ENCODE data around the gene POC1A.

POC1A gene

DNA sequence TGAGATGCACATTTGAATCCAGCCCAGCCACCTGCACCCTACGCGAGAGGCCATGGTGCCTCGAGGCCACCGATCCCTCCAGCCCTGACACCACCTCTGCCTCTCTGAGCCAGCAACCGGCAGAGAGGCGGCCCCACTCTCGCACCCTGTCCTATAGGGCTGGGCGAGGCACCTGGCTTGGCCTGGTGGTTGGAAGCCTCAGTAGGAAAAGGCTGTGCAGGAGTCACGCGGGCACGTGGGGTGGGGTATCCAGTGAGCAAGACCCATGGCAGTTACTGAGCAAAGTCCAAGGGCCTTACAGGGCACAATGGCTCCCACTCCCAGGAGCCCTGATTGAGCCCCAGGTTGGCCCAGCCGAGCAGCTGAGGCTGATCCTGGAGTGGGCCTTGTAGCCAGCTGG is 85.5 kb downstream of the POC1A start:
- DNase-seq (ENCODE audit: low read depth in 1 of 2, low spot score in 1 of 2): no peak

GRCh38 chr3:52068055-52068571 is 86.1 kb downstream of the POC1A start:
- DNase-seq (ENCODE audit: low read depth in 1 of 2, low spot score in 1 of 2): no peak

DNA sequence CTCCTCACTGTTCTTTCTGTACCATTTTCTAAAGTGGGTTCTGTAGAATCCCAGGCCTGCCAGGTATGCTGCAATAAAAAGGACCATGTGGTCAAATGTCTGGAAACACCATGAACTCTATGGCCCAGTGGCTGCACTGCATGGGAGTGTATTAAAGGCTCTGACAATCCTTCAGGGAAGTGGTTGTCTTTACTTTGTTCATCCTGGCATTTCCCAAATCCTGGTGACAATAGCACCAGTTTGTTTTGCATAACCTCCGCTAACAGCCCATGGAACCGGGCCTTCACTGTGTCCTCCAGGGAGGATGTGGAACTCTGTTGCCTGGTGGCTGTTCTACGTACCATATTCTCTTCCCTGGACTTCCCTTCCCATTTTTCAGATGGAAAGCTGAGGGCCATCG is 86.7 kb downstream of the POC1A start:
- no peak for DNase-seq (ENCODE audit: low read depth in 1 of 2, low spot score in 1 of 2)

- no peak for DNase-seq (ENCODE audit: low read depth in 1 of 2, low spot score in 1 of 2)
Observed at GRCh38 chr3:52067046-52067445, 87.2 kb downstream of the POC1A start.

DNA sequence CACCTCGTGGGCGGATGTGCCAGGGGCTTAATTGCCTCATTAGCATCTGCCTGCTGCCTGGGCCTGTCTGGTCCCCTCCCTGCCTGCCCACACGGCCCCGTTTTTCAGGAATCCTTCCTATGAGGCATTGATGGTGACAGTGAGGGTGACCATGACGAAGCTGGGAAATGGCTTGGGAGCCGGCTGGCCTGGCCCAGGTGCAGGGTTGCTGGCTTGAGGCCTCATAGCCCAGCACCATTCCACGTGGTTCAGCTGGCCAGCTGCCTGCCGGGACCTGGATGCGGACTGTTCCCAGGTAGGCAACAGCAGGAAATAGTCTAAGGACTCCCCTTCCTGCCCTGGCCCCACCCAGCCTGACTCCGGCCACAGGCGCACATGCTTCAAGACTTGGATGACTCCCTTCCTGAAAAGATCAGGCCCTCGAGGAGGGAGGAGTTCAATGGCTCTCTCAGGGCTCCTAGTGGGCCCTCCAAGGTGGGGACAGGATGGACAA is 88.9 kb downstream of the POC1A start:
- DNase-seq (ENCODE audit: low read depth in 1 of 2, low spot score in 1 of 2): no peak

GRCh38 chr3:52064561-52064960 is 89.7 kb downstream of the POC1A start:
- no peak for DNase-seq (ENCODE audit: low read depth in 1 of 2, low spot score in 1 of 2)

- DNase-seq (ENCODE audit: low read depth in 1 of 2, low spot score in 1 of 2): no peak
Observed at GRCh38 chr3:52063026-52063723, 91.0 kb downstream of the POC1A start.

GRCh38 chr3:52062505-52062904 is 91.7 kb downstream of the POC1A start:
- DNase-seq (ENCODE audit: low read depth in 1 of 2, low spot score in 1 of 2): no peak

- no peak for DNase-seq (ENCODE audit: low read depth in 1 of 2, low spot score in 1 of 2)
Observed at GRCh38 chr3:52061121-52061910, 92.9 kb downstream of the POC1A start.

DNA sequence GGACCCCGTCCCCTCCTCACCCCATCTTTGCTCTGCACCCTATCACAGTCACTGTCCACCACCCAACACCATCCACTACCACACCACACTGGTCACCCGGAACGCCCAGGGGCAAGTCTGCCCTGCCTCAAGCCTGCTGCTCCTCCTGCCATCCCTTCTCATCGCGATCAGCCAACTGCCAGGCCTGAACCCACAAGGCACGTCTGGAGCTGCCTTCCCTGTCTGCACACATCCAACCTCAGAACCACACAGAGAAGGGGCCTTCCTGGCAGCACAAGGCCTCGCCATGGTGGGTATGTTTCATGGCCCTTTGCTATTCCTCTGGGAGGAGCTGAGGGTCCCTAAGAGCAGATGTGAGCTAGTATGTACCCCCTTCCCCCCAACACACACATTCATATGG is 94.4 kb downstream of the POC1A start:
- DNase-seq (ENCODE audit: low read depth in 1 of 2, low spot score in 1 of 2): no peak

DNA sequence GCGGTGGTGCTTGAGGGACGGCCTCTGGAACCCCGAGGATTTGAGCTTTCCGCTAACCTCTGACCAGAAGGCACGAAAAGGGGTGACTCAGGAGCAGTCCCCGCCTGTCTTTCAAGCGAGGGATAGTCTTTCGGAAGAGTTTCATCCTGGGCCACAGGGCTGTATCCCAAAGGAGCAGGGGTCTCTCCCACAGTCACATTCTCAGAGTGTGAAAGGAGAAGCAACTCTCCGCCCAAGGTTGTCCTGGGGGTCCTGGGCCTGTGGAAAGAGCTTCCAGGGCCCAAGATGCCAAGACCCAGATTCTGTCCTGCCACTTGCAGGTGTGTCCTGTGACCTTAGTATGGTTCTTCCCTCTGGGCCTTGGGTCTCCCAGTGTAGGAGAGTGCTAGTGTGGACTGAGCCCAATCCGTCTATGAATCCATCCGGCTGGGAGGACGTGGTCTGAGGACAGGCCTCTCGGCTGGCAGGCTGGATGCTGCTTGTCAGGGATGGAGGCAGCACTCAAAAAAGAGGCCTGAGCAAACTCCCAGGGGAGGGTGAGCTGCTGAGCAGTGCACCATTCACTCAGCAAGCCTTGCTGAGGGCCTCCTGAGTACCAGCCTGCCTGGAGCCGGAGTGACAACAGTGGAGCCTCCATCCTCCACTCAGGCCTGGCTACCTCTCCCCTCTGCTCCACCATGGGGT is 96.3 kb downstream of the POC1A start:
- no peak for DNase-seq (ENCODE audit: low read depth in 1 of 2, low spot score in 1 of 2)

- DNase-seq (ENCODE audit: low read depth in 1 of 2, low spot score in 1 of 2): peak; percentile 99
Observed at GRCh38 chr3:52056968-52057811, 97.0 kb downstream of the POC1A start.

- DNase-seq (ENCODE audit: low read depth in 1 of 2, low spot score in 1 of 2): peak in 1 of 2 donors; percentile 45
Observed at GRCh38 chr3:52056521-52056967, 97.7 kb downstream of the POC1A start, which contains the start of gene DUSP7. Gene DUSP7, minus strand, starts transcription at chr3:52056571. Its CDS starts 205 bp downstream, at chr3:52056366.

DNA sequence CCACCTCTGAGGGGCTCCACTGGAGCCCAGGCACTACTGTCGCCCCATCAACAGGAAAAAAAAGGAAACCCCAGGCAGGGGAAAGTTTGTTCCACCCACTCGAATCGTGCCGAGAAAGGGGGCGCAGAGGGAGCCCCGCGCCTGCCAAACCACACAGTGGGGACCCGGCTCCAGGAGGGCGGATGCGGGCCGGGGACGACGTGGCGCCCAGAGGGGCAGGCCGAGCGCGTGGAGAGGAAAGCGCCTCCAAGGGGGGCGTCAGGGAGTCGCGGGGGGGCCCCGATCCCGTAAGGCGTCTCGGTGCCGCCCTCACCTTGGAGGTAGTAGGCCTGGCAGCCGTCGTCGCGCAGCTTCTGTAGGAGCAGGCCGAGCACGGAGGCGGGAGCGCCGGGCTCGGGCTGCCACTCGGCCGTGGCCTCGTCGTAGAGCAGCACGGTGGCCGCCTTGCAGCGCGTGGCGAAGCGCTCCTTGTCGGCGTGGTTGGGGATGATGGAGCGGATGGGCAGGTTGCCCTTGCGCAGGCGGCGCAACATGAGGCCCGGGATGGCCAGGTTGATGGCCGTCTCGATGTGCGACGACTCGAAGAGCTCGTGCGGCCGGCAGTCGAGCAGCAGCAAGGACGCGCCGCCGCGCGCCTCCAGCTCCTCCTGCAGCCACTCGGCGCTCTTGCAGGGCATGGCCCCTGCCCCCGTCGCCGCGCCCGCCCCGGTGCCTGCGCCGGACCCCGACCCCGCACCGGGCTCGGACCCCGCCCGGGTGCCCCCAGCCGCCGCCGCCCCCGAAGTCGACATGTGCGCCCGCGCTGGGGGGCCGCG is 98.5 kb downstream of the POC1A start:
- peak in 1 of 2 donors; percentile 17 for DNase-seq (ENCODE audit: low read depth in 1 of 2, low spot score in 1 of 2)

DNA sequence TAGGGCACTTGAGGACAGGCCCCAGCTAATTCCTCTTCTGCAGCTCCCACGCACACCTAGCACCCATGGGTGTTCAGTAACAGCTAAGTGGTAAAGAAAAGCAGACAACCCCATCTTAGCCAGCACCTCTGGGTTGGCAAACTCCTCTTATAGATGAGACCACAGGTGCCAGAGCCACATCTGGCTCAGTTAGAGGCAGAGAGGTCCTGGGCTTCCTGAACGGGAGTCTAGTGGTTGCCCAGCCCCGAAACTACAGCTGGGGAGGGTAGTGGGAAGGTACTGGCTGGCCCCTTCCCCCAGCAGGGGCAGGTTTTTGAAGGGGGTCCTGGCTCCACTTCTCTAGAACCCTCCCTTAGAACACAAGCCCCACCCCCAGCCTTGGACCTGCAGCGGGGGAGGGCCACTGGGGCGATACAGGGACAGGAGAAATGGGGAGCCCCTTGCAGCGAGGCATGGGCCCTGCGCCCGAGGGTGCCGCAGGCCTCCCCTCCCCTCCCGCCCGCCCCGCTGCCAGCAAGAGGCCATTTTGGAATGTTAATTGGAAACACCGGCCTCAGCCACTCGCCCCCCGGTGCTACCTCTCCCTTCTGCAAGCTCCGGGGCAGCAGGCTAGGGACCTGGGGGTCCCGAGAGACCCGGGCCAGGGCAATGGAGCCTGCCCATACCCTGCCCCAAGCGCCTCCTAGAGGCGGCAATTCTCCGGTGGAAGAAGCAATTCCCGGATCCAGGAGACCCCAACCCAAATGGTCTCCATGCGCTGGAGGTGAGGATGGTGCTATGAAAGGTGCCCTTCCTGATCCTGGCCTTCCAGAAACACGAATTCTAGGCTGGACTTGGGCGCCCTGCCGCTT is 99.3 kb downstream of the POC1A start:
- DNase-seq (ENCODE audit: low read depth in 1 of 2, low spot score in 1 of 2): no peak

DNA sequence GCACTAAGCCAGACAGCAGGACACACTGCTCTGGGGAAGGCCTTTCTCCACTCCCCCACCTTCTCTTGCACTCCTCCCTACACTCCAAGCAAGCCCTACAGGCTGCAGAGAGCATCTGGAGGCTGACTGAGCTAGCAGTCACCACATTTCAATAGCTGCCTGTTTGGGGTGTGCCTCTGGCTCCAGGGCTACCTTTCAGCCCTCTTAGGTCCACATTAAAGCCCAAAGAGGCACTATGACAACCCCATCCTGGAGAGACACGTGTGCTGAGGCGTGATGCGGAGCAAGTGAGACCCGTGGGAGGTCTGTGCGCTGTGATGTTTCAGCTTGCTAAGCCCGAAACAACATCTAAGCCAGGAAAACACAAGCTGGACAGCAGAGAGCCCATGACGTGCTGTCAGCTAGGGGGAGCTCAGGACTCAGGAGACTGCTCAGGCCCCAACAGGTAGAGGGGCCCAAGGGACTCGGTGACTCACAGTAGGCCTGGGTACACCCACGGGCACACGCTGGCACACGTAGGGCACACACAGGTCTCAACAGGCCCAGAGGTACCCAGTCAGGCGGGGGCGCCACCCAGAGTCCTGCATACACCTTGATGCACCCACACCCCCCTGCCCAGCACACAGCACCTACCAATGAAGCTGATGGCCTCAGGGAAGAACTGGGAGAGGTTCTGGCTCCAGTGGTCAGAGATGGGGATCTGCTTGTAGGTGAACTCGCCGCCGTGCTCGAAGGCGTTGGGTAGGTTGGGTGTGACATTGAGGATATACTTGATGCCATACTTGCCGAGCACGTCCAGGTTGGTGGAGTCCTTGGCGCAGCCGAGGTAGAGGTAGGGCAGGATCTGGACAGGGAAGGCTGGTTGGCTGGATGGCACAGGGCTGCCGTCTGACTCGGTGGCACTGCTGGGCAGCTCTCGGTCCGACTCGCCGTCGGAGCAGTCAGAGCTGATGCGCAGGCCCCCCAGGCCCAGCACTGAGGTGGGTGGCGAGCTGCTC is 100.6 kb downstream of the POC1A start:
- DNase-seq (ENCODE audit: low read depth in 1 of 2, low spot score in 1 of 2): no peak

DNA sequence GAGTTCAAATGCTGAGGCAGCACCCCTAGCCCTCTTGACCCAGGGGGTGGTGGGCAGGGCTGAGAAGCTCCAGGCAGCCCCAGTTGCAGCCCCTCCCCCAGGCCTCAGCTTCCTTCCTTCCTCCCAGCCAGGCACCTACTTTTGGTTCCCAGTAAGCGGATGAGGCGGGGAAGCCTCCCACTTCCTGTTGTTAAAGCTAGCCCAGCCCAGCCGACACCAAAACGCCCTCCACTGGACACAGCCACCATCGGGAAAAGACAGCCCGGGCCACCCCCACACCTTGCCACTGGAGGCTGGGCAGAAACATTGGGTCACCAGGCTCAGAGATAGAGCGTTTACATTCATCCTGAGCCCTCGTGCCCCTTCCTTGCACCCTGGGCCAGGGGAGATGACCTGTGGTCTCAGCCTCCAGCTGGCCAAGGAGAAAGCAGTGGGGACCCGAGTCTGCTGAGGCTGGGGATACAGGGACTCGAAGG is 101.4 kb downstream of the POC1A start:
- DNase-seq (ENCODE audit: low read depth in 1 of 2, low spot score in 1 of 2): no peak

All from activated CD4-positive, alpha-beta T cell treated with anti-CD3 and anti-CD28 coated beads, Interleukin-2, amount 50 U/mL, for 24 hours (primary cell).